Immature natural killer cell (primary cell): ENCODE measurements around the gene HVCN1. TPM values are rescaled to one million over a fixed set of nuclear protein-coding genes. Genes with fewer than 3 reads are reported as not detected.
"Not testable (repeated sequence)": the region's sequence is repeated elsewhere in the genome, so short reads cannot be mapped to it uniquely, and the experiment has no call there.

Experiments used
- DNase-seq, 3 donors: peaks; one replicate each; pipeline ENCODE4 v3.0.0; 2022; ENCODE audit warnings: mixed read lengths in 1 of 3
- H3K27ac Mint-ChIP-seq, 6 donors: one replicate each; pipeline ENCODE4 v1.8.0; 2020; ENCODE audit warnings: mixed read lengths in 6 of 6, mild to moderate bottlenecking in 5 of 6, inconsistent platforms in 4 of 6, moderate library complexity in 3 of 6
- H3K27me3 Mint-ChIP-seq, 3 donors: one replicate each; pipeline ENCODE4 v1.8.0; 2020 to 2021; ENCODE audit warnings: low read depth in 3 of 3, mild to moderate bottlenecking in 3 of 3, mixed read lengths in 3 of 3, moderate library complexity in 3 of 3, inconsistent platforms in 1 of 3
- H3K36me3 Mint-ChIP-seq, 3 donors: one replicate each; pipeline ENCODE4 v1.8.0; 2020; ENCODE audit warnings: mixed read lengths in 3 of 3, inconsistent platforms in 2 of 3, mild to moderate bottlenecking in 2 of 3
- H3K4me1 Mint-ChIP-seq, 2 donors: one replicate each; pipeline ENCODE4 v1.8.0; 2020; ENCODE audit warnings: inconsistent platforms in 2 of 2, mild to moderate bottlenecking in 2 of 2, mixed read lengths in 2 of 2, moderate library complexity in 1 of 2
- H3K4me3 Mint-ChIP-seq, 5 donors: one replicate each; pipeline ENCODE4 v1.8.0; 2020; ENCODE audit warnings: mild to moderate bottlenecking in 5 of 5, mixed read lengths in 5 of 5, inconsistent platforms in 3 of 5, moderate library complexity in 3 of 5
- H3K9me3 Mint-ChIP-seq, 6 donors: one replicate each; pipeline ENCODE4 v1.8.0; 2020; ENCODE audit warnings: mild to moderate bottlenecking in 6 of 6, mixed read lengths in 6 of 6, inconsistent platforms in 4 of 6, moderate library complexity in 3 of 6
- polyA plus RNA-seq, 3 donors: library from polyadenylated mRNA; unstranded; fragments of 300-500 nt; fragmentation: Illumina TruSeq; gene quantifications; one replicate each; pipeline ENCODE4 v1.2.3, GENCODE V29; 2021

The HVCN1 gene, protein sequence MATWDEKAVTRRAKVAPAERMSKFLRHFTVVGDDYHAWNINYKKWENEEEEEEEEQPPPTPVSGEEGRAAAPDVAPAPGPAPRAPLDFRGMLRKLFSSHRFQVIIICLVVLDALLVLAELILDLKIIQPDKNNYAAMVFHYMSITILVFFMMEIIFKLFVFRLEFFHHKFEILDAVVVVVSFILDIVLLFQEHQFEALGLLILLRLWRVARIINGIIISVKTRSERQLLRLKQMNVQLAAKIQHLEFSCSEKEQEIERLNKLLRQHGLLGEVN
- 10 to 100 TPM; 28.8 to 54.0 (median 33.3) TPM for polyA plus RNA-seq

GRCh38 chr12:110688446-110689280, at the start of gene HVCN1:
Gene HVCN1, minus strand, starts transcription at chr12:110689115. Its CDS starts 5,870 bp downstream, at chr12:110683245.
- Mint-ChIP-seq H3K4me1 (peaks cover 35 to 69% of the 10 kb centered on the region in 2 donors), H3K27me3 (peaks cover 2 to 8% (median 5%) of the 10 kb centered on the region in 3 donors), H3K9me3 (no peaks in the 10 kb centered on the region), H3K4me3 (peak within 1 kb of the TSS; percentile 84 to 96 (median 89)), H3K27ac (peak within 1 kb of the TSS; percentile 78 to 97 (median 92)), H3K36me3 (peaks cover 11 to 19% (median 12%) of the 10 kb centered on the region in 3 donors)
- peak; percentile 48 for DNase-seq

GRCh38 chr12:110737532-110737931, 48.6 kb upstream of the HVCN1 start:
- Mint-ChIP-seq H3K4me3 (peak overlapping the region; percentile 41 to 75 (median 62)), H3K4me1 (peaks cover 77 to 81% of the 10 kb centered on the region in 2 donors), H3K9me3 (no peaks in the 10 kb centered on the region), H3K27me3 (peaks cover 5 to 11% (median 7%) of the 10 kb centered on the region in 3 donors), H3K36me3 (peaks cover 0 to 6% (median 0%) of the 10 kb centered on the region in 3 donors), H3K27ac (peak overlapping the region; percentile 66 to 86 (median 74))
- peak in 1 of 3 donors; percentile 20 for DNase-seq

GRCh38 chr12:110737016-110737415, 48.1 kb upstream of the HVCN1 start:
- H3K4me1 Mint-ChIP-seq = peaks cover 81 to 86% of the 10 kb centered on the region in 2 donors
- peak overlapping the region in 4 of 6 donors; percentile 16 to 76 (median 52) for H3K27ac Mint-ChIP-seq
- H3K36me3 Mint-ChIP-seq = not testable (repeated sequence)

GRCh38 chr12:110733900-110734299, 45.0 kb upstream of the HVCN1 start:
- Mint-ChIP-seq H3K36me3 (peaks cover under 1 to 21% (median 10%) of the 10 kb centered on the region in 3 donors), H3K27me3 (peaks cover 0 to 2% (median 0%) of the 10 kb centered on the region in 3 donors), H3K4me3 (peak overlapping the region in 1 of 5 donors; percentile 39), H3K9me3 (no peaks in the 10 kb centered on the region), H3K4me1 (peaks cover 63 to 81% of the 10 kb centered on the region in 2 donors), H3K27ac (peak overlapping the region in 5 of 6 donors; percentile 4 to 61 (median 48))
- DNase-seq = no peak

More at GRCh38 chr12:110737016-110737415, 48.1 kb upstream of the HVCN1 start:
- not testable (repeated sequence) for DNase-seq, H3K27me3 Mint-ChIP-seq, H3K9me3 Mint-ChIP-seq
- H3K4me3 Mint-ChIP-seq = peak overlapping the region in 2 of 5 donors; percentile 32 to 42

GRCh38 chr12:110733089-110733715, 44.3 kb upstream of the HVCN1 start:
- H3K27me3 Mint-ChIP-seq = peaks cover 0 to 2% (median 0%) of the 10 kb centered on the region in 3 donors
- H3K36me3 Mint-ChIP-seq = peaks cover 5 to 26% (median 10%) of the 10 kb centered on the region in 3 donors
- H3K9me3 Mint-ChIP-seq = no peaks in the 10 kb centered on the region
- peak overlapping the region in 3 of 6 donors; percentile 19 to 74 (median 35) for H3K27ac Mint-ChIP-seq
- H3K4me1 Mint-ChIP-seq = peaks cover 57 to 79% of the 10 kb centered on the region in 2 donors
- peak overlapping the region in 1 of 5 donors; percentile 33 for H3K4me3 Mint-ChIP-seq
- DNase-seq = no peak

DNA sequence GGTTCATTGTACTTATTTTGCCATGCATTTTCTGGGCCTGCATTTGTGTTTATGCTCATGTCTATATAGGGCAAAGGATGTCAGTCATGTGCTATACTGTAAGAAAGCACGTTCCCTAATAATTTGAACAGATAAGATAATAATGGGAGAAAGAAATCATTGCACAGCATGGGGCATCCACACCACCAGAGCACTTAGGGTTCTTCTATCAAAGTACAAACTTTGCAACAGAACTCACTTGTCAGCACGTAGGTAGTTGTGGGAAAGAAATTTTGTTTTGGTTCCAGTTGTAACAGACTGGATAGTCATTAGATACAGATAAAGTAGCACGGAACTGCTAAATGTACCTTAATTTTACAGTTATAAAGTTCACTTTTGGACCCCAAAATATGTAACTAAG, 43.7 kb upstream of the HVCN1 start:
- H3K36me3 Mint-ChIP-seq = peaks cover 9 to 29% (median 14%) of the 10 kb centered on the region in 3 donors
- DNase-seq = no peak
- H3K9me3 Mint-ChIP-seq = no peaks in the 10 kb centered on the region
- H3K4me3 Mint-ChIP-seq = no peak overlapping the region
- no peaks in the 10 kb centered on the region for H3K27me3 Mint-ChIP-seq
- peaks cover 55 to 78% of the 10 kb centered on the region in 2 donors for H3K4me1 Mint-ChIP-seq
- peak overlapping the region in 2 of 6 donors; percentile 18 to 19 for H3K27ac Mint-ChIP-seq

- H3K4me1 Mint-ChIP-seq = peaks cover 55 to 78% of the 10 kb centered on the region in 2 donors
- H3K36me3 Mint-ChIP-seq = peaks cover 14 to 30% (median 18%) of the 10 kb centered on the region in 3 donors
- no peak for DNase-seq
- peak overlapping the region in 1 of 6 donors; percentile 51 for H3K27ac Mint-ChIP-seq
- H3K27me3 Mint-ChIP-seq = no peaks in the 10 kb centered on the region
- H3K9me3 Mint-ChIP-seq = no peaks in the 10 kb centered on the region
- H3K4me3 Mint-ChIP-seq = no peak overlapping the region
These were observed 42.6 kb upstream of the HVCN1 start for GRCh38 chr12:110731479-110731878.

DNA sequence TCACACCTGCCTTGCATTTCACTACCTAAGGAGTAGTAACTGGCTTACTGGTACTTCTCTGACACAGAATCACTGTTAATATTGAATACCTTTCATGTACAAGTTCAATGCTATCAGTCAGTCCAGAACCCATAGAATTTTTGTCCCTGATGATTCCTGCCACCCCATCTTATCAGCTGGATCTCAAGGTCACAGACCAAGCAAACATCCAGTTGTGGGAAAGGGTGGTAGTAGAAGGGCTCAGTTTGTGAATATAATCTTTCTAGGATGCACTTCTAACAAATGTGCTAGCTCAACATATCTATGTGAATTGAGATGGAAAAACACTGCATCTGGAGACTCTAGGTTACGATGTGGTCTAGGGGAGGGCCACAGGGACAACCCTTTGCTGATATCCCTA, 39.7 kb upstream of the HVCN1 start:
- Mint-ChIP-seq H3K9me3 (no peaks in the 10 kb centered on the region), H3K27ac (peak overlapping the region in 5 of 6 donors; percentile 71 to 90 (median 76)), H3K36me3 (peaks cover 20 to 38% (median 31%) of the 10 kb centered on the region in 3 donors), H3K4me1 (peaks cover 45 to 82% of the 10 kb centered on the region in 2 donors), H3K4me3 (no peak overlapping the region), H3K27me3 (no peaks in the 10 kb centered on the region)
- DNase-seq = no peak

DNA sequence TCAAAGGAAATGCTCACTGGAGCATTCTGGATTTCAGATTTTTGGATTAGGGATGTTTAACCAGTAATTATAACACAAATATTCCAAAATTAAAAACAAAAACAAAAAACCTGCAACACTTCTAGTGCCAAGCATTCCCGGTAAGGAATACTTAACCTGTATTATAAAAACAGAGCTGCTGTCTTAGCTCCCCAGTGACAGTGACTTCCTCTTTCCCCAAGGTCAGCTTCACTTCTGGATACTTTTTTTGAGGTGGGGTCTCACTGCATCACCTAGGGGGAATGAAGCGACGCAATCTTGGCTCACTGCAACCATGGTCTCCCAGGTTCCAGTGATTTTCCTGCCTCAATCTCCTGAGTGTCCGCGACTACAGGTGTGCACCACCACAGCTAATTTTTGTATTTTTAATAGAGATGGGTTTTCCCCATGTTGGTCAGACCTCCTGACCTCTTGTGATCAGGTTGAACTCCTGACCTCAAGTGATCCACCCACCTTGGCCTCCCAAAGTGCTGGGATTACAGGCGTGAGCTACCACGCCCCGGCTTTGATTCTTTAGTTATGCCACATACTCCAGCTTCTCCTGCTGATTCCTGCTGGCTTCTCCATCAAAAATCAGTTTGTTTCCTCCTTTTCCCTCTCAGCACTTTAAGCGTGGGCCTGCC, 37.9 kb upstream of the HVCN1 start:
- H3K4me3 Mint-ChIP-seq = no peak overlapping the region
- H3K9me3 Mint-ChIP-seq = no peaks in the 10 kb centered on the region
- H3K4me1 Mint-ChIP-seq = peaks cover 30 to 64% of the 10 kb centered on the region in 2 donors
- no peaks in the 10 kb centered on the region for H3K27me3 Mint-ChIP-seq
- H3K27ac Mint-ChIP-seq = peak overlapping the region; percentile 78 to 90 (median 84)
- peaks cover 29 to 49% (median 38%) of the 10 kb centered on the region in 3 donors for H3K36me3 Mint-ChIP-seq
- DNase-seq = no peak

GRCh38 chr12:110726028-110726427, 37.1 kb upstream of the HVCN1 start:
- Mint-ChIP-seq H3K36me3 (peaks cover 29 to 53% (median 37%) of the 10 kb centered on the region in 3 donors), H3K9me3 (no peaks in the 10 kb centered on the region), H3K27me3 (no peaks in the 10 kb centered on the region), H3K4me1 (peaks cover 23 to 56% of the 10 kb centered on the region in 2 donors), H3K27ac (peak overlapping the region in 4 of 6 donors; percentile 42 to 62 (median 53)), H3K4me3 (no peak overlapping the region)
- DNase-seq = no peak

DNA sequence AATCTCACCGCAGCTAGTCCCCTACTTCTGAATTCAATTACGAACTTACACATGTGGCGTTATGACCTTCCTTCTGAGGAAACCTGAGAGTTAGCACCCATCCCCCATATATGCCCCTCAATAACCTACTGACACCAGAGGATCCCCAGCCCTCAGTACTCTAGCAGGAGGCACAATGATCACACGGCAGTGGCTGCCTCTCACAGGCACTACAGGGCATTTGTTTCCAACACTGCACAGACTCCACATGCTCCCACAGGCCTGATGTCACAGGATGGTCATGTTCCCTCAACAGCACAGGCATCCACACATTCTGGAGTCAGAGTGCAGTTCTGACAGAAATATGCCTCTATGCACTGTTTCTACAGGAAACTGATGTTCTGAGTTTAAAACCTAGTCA, 36.4 kb upstream of the HVCN1 start:
- no peaks in the 10 kb centered on the region for H3K9me3 Mint-ChIP-seq
- no peak for DNase-seq
- H3K27ac Mint-ChIP-seq = peak overlapping the region; percentile 51 to 73 (median 62)
- no peak overlapping the region for H3K4me3 Mint-ChIP-seq
- peaks cover 29 to 56% (median 39%) of the 10 kb centered on the region in 3 donors for H3K36me3 Mint-ChIP-seq
- peaks cover 21 to 50% of the 10 kb centered on the region in 2 donors for H3K4me1 Mint-ChIP-seq
- H3K27me3 Mint-ChIP-seq = no peaks in the 10 kb centered on the region

- not testable (repeated sequence) for H3K4me3 Mint-ChIP-seq, H3K9me3 Mint-ChIP-seq, H3K27me3 Mint-ChIP-seq, DNase-seq
- H3K4me1 Mint-ChIP-seq = peaks cover 19 to 33% of the 10 kb centered on the region in 2 donors
- H3K36me3 Mint-ChIP-seq = peaks cover 25 to 63% (median 53%) of the 10 kb centered on the region in 3 donors
- H3K27ac Mint-ChIP-seq = peak overlapping the region in 1 of 6 donors; percentile 61
These were observed 34.0 kb upstream of the HVCN1 start for GRCh38 chr12:110722892-110723291.

DNA sequence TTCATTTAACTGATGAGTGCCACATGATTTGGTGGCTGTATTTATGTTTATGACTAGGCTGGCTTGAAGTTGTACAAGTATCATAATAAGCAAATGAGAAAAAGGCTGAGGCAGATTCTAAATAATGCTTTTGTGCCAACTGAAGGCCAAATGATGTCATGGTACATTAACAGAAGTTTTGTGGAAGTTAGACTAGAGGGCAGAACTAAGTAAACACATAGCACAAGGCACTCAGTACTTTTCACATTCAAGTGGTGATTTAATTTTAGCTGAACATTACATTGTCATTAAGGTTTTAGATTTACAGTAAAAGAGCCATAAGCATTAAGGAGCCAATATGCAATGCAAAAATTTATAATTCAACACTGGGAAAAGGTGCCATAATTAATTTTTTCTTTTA, 32.7 kb upstream of the HVCN1 start:
- DNase-seq = no peak
- Mint-ChIP-seq H3K36me3 (peaks cover 21 to 63% (median 53%) of the 10 kb centered on the region in 3 donors), H3K9me3 (no peaks in the 10 kb centered on the region), H3K4me1 (peaks cover 8 to 20% of the 10 kb centered on the region in 2 donors), H3K27ac (peak overlapping the region in 1 of 6 donors; percentile 39), H3K4me3 (no peak overlapping the region), H3K27me3 (no peaks in the 10 kb centered on the region)
